Fibroblast of lung (primary cell): ENCODE data around the gene TPBG. TPM values are rescaled to one million over a fixed set of nuclear protein-coding genes. Genes with fewer than 3 reads are reported as not detected.

Experiments used
- DNase-seq, 2 donors: peaks; one replicate each; pipeline versions ENCODE4 v3.0.0 to v3.0.0-alpha.2; 2010; ENCODE audit warnings: low read depth in 2 of 2
- H2AFZ ChIP-seq: 2 replicates; pipeline ENCODE4 v1.5.1; 2012; ENCODE audit warnings: low read length, control low read depth, inconsistent platforms
- H3K27ac ChIP-seq: 2 replicates; pipeline ENCODE4 v1.5.1; 2011; ENCODE audit warnings: low read length, control low read depth; ENCODE audit not compliant: insufficient read depth
- H3K27me3 ChIP-seq: 2 replicates; pipeline ENCODE4 v1.5.1; 2011; ENCODE audit warnings: mild to moderate bottlenecking, low read length; ENCODE audit not compliant: control insufficient read depth, insufficient read depth
- H3K36me3 ChIP-seq: 2 replicates; pipeline ENCODE4 v1.5.1; 2011; ENCODE audit warnings: low read length; ENCODE audit not compliant: control insufficient read depth, insufficient read depth
- H3K4me1 ChIP-seq: 2 replicates; pipeline ENCODE4 v1.5.1; 2011; ENCODE audit warnings: low read length; ENCODE audit not compliant: control insufficient read depth, insufficient read depth; ENCODE audit errors: extremely low read depth
- H3K4me2 ChIP-seq: 2 replicates; pipeline ENCODE4 v1.5.1; 2011; ENCODE audit warnings: low read length, control low read depth; ENCODE audit not compliant: insufficient read depth; ENCODE audit errors: extremely low read depth
- H3K4me3 ChIP-seq, 4 experiments: fragments of 200-600 bp in 1 of 4; sonication (generic) in 1 of 4; replicated peaks in 1 of 4; 2 replicates each; pipeline ENCODE4 v1.5.1; 2011 to 2016; ENCODE audit warnings: low read length in 4 of 4, low read depth in 3 of 4, mild to moderate bottlenecking in 3 of 4, control low read depth in 2 of 4, inconsistent platforms in 1 of 4, mixed read lengths in 1 of 4; ENCODE audit not compliant: insufficient read depth in 1 of 4; ENCODE audit errors: control extremely low read depth in 1 of 4
- H3K79me2 ChIP-seq: 2 replicates; pipeline ENCODE4 v1.5.1; 2012; ENCODE audit warnings: mild to moderate bottlenecking, low read length, inconsistent platforms; ENCODE audit not compliant: control insufficient read depth, insufficient read depth
- H3K9ac ChIP-seq: 2 replicates; pipeline ENCODE4 v1.5.1; 2011; ENCODE audit warnings: mild to moderate bottlenecking, low read length, control low read depth; ENCODE audit not compliant: insufficient read depth
- H3K9me3 ChIP-seq: 2 replicates; pipeline ENCODE4 v1.5.1; 2012; ENCODE audit warnings: low read depth, low read length; ENCODE audit not compliant: control insufficient read depth, insufficient read depth
- H4K20me1 ChIP-seq: 2 replicates; pipeline ENCODE4 v1.5.1; 2011; ENCODE audit warnings: low read length; ENCODE audit not compliant: control insufficient read depth, insufficient read depth; ENCODE audit errors: extremely low read depth
- CTCF ChIP-seq, 2 donors: IDR thresholded peaks in 1 of 2; conservative IDR thresholded peaks in 1 of 2; 1 replicate in 1 of 2; 2 replicates in 1 of 2; pipeline ENCODE4 v1.5.1; 2011 to 2012; ENCODE audit warnings: low read length in 2 of 2, control low read depth in 1 of 2, inconsistent platforms in 1 of 2, low read depth in 1 of 2, mild to moderate bottlenecking in 1 of 2
- EZH2 ChIP-seq: IDR thresholded peaks from 2 replicates; pipeline ENCODE4 v1.5.1; 2012; ENCODE audit warnings: low read length, control low read depth, mild to moderate bottlenecking; ENCODE audit errors: missing control alignments
- polyA plus RNA-seq, 2 donors: library from polyadenylated mRNA; depleted of rRNA in 1 of 2; stranded (reverse) in 1 of 2; unstranded in 1 of 2; fragments of >200 nt; gene quantifications; 2 replicates each; pipeline ENCODE4 v1.2.1, GENCODE V29; 2011 to 2012; ENCODE audit warnings: missing spikeins in 1 of 2
- total RNA-seq: library from RNA; depleted of rRNA; stranded (reverse); fragments of >200 nt; gene quantifications from 2 replicates; pipeline ENCODE4 v1.2.1, GENCODE V29; 2014

The TPBG gene
- total and polyA plus RNA-seq, 2 donors (not counting 1 experiment from before 2014, with no cell fraction given) = 31.0 to 54.6 TPM

GRCh38 chr6:82372656-82373055 lies 9.0 kb downstream of the TPBG start:
- Histone ChIP-seq H2AFZ (no peak overlapping the region), H3K27me3 (no peaks in the 10 kb centered on the region), H3K4me1 (peaks cover 10% of the 10 kb centered on the region), H3K4me3 (no peak overlapping the region), H3K9me3 (no peaks in the 10 kb centered on the region), H3K36me3 (no peaks in the 10 kb centered on the region), H3K27ac (no peak overlapping the region), H3K79me2 (peaks cover 12% of the 10 kb centered on the region), H4K20me1 (no peaks in the 10 kb centered on the region), H3K4me2 (no peak overlapping the region), H3K9ac (no peak overlapping the region)
- TF ChIP-seq CTCF (conservative IDR thresholded peaks at IDR 0.05 in 1 of 2, IDR thresholded peaks at IDR 0.05 in 1 of 2; ENCODE audit: low read depth in 1 of 2, low read length in 2 of 2) = no peak
- TF ChIP-seq EZH2 = no peak
- no peak for DNase-seq

GRCh38 chr6:82374516-82374915 lies 10.9 kb downstream of the TPBG start:
- H3K9me3 ChIP-seq = no peaks in the 10 kb centered on the region
- no peak overlapping the region for H3K9ac ChIP-seq
- TF ChIP-seq CTCF (conservative IDR thresholded peaks at IDR 0.05 in 1 of 2, IDR thresholded peaks at IDR 0.05 in 1 of 2; ENCODE audit: low read depth in 1 of 2, low read length in 2 of 2) (no peak), EZH2 (no peak)
- peaks cover 10% of the 10 kb centered on the region for H3K4me1 ChIP-seq
- H3K27ac ChIP-seq = no peak overlapping the region
- no peaks in the 10 kb centered on the region for H3K36me3 ChIP-seq
- H3K4me3 ChIP-seq = no peak overlapping the region
- no peaks in the 10 kb centered on the region for H3K27me3 ChIP-seq
- H4K20me1 ChIP-seq = no peaks in the 10 kb centered on the region
- no peak overlapping the region for H2AFZ ChIP-seq
- H3K79me2 ChIP-seq = peaks cover 2% of the 10 kb centered on the region
- DNase-seq = no peak
- no peak overlapping the region for H3K4me2 ChIP-seq

DNA sequence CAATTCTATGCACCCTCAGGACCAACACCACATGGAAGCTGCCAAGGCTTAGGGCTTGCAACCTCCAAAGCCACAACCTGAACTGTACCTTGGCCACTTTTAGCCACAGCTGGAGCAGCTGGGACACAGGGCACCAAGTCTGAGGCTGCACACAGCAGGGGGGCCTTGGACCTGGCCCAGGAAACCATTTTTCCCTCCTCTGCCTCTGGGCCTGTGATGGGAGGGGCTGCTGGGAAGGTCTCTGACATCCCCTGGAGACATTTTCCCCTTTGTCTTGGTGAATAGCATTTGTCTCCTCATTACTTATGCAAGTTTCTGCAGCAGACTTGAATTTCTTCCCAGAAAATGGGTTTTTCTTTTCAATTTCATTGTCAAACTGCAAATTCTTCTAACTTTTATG lies 13.0 kb downstream of the TPBG start:
- H3K79me2 ChIP-seq = no peaks in the 10 kb centered on the region
- DNase-seq = no peak
- no peak overlapping the region for H3K4me2 ChIP-seq

More for the DNA sequence above, 13.0 kb downstream of the TPBG start:
- Histone ChIP-seq H2AFZ (no peak overlapping the region), H3K9ac (no peak overlapping the region), H3K27me3 (no peaks in the 10 kb centered on the region), H4K20me1 (no peaks in the 10 kb centered on the region), H3K4me3 (no peak overlapping the region), H3K9me3 (no peaks in the 10 kb centered on the region), H3K36me3 (no peaks in the 10 kb centered on the region), H3K4me1 (peaks cover 8% of the 10 kb centered on the region), H3K27ac (no peak overlapping the region)
- TF ChIP-seq EZH2 = no peak
- TF ChIP-seq CTCF (conservative IDR thresholded peaks at IDR 0.05 in 1 of 2, IDR thresholded peaks at IDR 0.05 in 1 of 2; ENCODE audit: low read depth in 1 of 2, low read length in 2 of 2) = no peak
